A204.1 (cell line): ENCODE data around the gene SERPINF2.
"Not testable (repeated sequence)": the region's sequence is repeated elsewhere in the genome, so short reads cannot be mapped to it uniquely, and the experiment has no call there.

Experiments used
- FAIRE-seq: peaks from 2 replicates; lab custom pipeline; 2012; peaks lifted over from hg19 to GRCh38; lab: Jason Lieb, UNC

Gene SERPINF2

GRCh38 chr17:1792495-1793446 is 50.1 kb downstream of the SERPINF2 start:
- no peak for FAIRE-seq

GRCh38 chr17:1793447-1793806 is 50.8 kb downstream of the SERPINF2 start:
- no peak for FAIRE-seq

GRCh38 chr17:1796800-1797199 is 54.1 kb downstream of the SERPINF2 start:
- no peak for FAIRE-seq

GRCh38 chr17:1797323-1797722 is 54.7 kb downstream of the SERPINF2 start:
- no peak for FAIRE-seq

- FAIRE-seq, result not testable (repeated sequence)
Measured at GRCh38 chr17:1797846-1798245, 55.2 kb downstream of the SERPINF2 start.

- no peak for FAIRE-seq
Measured at GRCh38 chr17:1800240-1800639, 57.6 kb downstream of the SERPINF2 start.

- no peak for FAIRE-seq
Measured at GRCh38 chr17:1800712-1801111, 58.0 kb downstream of the SERPINF2 start.

GRCh38 chr17:1802429-1802828 is 59.8 kb downstream of the SERPINF2 start:
- FAIRE-seq, result no peak

- FAIRE-seq, result no peak
Measured at GRCh38 chr17:1803280-1803679, 60.6 kb downstream of the SERPINF2 start.
